ENCODE results near the gene RPN2. TPM values are rescaled to one million over a fixed set of nuclear protein-coding genes. Genes with fewer than 3 reads are reported as not detected.
A peak's percentile ranks its signal among the peaks of the same experiment; 100 is the strongest.

The RPN2 gene
- total RNA-seq, 4 donors from 2014 or later = 74.4 to 161 (median 107) TPM

DNA sequence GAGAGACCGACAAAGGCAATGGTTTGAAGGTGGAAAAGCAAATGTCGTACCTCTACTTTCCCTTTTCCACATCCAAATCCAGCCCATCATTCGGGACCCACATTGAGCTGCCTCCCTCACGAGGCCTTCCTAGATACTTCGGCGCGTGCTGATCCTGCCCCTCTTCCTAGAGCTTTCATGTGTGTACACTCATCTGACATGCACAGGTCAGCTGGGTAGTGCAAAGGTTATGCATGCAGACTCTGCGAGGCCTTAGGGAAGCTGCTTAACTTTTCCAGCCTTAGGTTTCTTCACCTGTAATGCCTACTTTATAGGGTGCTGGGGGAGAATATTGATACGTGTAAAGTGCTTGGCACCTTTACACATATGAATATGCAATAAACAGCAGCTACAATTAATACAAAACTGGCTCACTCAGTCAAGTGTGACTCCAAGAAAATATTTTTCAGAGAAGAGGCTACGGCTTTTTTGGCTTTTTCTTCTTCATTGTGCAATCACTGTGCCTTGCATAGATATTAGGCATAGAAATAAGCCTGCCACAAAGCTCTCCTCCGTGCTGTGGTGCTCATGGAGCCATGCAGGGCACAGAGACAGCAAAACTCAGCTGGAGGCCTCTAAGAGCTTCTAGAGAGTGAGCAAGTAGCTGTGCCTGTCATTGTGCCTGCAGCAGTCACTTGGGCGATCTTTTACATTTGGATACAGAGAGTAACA lies 106.7 kb downstream of the RPN2 start:
- intact Hi-C loops (cut with DNase I; ENCODE audit: low total_unique reads) = no loop called here
- H3K4me1 ChIP-seq = no peaks in the 10 kb centered on the region
- H3K27ac ChIP-seq = no peak overlapping the region
- H3K4me3 ChIP-seq = no peak overlapping the region
- no peak for DNase-seq
- H3K36me3 ChIP-seq = no peaks in the 10 kb centered on the region
- no peaks in the 10 kb centered on the region for H3K9me3 ChIP-seq
- TF ChIP-seq, protein P1, sequence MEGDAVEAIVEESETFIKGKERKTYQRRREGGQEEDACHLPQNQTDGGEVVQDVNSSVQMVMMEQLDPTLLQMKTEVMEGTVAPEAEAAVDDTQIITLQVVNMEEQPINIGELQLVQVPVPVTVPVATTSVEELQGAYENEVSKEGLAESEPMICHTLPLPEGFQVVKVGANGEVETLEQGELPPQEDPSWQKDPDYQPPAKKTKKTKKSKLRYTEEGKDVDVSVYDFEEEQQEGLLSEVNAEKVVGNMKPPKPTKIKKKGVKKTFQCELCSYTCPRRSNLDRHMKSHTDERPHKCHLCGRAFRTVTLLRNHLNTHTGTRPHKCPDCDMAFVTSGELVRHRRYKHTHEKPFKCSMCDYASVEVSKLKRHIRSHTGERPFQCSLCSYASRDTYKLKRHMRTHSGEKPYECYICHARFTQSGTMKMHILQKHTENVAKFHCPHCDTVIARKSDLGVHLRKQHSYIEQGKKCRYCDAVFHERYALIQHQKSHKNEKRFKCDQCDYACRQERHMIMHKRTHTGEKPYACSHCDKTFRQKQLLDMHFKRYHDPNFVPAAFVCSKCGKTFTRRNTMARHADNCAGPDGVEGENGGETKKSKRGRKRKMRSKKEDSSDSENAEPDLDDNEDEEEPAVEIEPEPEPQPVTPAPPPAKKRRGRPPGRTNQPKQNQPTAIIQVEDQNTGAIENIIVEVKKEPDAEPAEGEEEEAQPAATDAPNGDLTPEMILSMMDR (IDR thresholded peaks at IDR 0.05) = no peak
- TF ChIP-seq POLR2A (IDR thresholded peaks at IDR 0.05) = no peak
- H3K27me3 ChIP-seq = no peaks in the 10 kb centered on the region

DNA sequence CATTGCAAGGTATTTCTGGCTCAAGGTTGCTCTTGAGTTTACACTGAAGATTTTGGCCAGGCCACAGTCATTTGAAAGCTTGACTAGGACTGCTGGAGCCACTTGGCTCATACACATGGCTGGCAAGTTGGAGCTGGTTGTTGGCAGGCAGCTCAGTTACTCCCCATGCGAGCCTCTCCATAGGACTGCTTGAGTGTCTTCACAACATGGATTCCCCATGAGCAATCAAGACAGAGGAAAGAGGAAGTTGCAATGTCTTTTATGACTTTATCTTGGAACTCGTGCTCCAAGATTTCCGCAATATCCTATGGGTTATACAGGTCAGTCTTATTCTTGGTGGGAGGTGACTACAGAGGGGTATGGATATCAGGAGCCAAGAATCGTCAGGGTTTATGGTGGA lies 109.0 kb downstream of the RPN2 start:
- Histone ChIP-seq H3K9me3 (no peaks in the 10 kb centered on the region), H3K4me1 (no peaks in the 10 kb centered on the region), H3K27me3 (no peaks in the 10 kb centered on the region), H3K36me3 (no peaks in the 10 kb centered on the region), H3K4me3 (no peak overlapping the region), H3K27ac (no peak overlapping the region)
- no peak for DNase-seq
- intact Hi-C loops (cut with DNase I; ENCODE audit: low total_unique reads) = no loop called here
- TF ChIP-seq, protein P1 (IDR thresholded peaks at IDR 0.05) = no peak
- TF ChIP-seq POLR2A (IDR thresholded peaks at IDR 0.05) = no peak

DNA sequence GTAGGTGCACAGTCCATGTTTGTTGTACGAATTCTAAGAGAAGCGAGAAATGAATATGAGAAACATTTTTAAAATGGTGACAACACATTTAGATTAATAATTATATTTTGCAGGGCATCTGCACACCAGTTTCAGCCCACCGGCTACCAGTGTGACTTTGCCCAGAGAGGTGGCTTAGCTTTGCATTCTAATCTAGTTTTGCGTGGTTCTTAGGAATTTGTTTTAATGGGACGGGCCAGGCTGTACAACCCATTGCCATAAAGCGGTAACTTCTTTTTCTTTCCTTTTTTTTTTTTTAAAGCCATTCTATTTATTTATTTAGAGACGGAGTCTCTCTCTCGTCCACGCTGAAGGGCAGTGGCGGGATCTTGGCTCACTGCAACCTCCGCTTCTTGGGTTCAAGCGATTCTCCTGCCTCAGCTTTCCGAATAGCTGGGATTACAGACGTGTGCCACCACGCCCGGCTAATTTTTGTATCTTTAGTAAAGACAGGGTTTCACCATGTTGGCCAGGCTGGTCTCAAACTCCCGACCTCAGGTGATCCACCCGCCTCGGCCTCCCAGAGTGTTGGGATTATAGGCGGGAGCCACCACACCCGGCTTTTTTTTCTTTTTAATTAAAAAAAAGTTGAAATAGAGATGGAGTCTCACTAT lies 111.2 kb downstream of the RPN2 start:
- TF ChIP-seq POLR2A (IDR thresholded peaks at IDR 0.05) = no peak
- TF ChIP-seq, protein P1 (IDR thresholded peaks at IDR 0.05) = no peak
- no peak for DNase-seq
- H3K9me3 ChIP-seq = no peaks in the 10 kb centered on the region
- peak overlapping the region; percentile 94 to 96 for H3K4me3 ChIP-seq
- H3K4me1 ChIP-seq = peaks cover 0 to 2% of the 10 kb centered on the region in 2 donors
- intact Hi-C loops (cut with DNase I; ENCODE audit: low total_unique reads) = no loop called here
- H3K36me3 ChIP-seq = no peaks in the 10 kb centered on the region
- peak overlapping the region; percentile 95 to 96 for H3K27ac ChIP-seq
- no peaks in the 10 kb centered on the region for H3K27me3 ChIP-seq

Other genes starting within 250 kb of the RPN2 start
- 100 to 1,000 TPM in 3 of 4 donors, 10 to 100 TPM in 1; 76.8 to 172 (median 104) TPM for gene SAMHD1, start 227.6 kb upstream of the RPN2 start, total RNA-seq
- 10 to 100 TPM in 3 of 4 donors, under 1 TPM in 1; 0.51 to 28.1 (median 12.0) TPM for gene RBL1, start 83.3 kb upstream of the RPN2 start, total RNA-seq
- gene MROH8, start 218 bp downstream of the RPN2 start, total RNA-seq = 10 to 100 TPM in 1 of 4 donors, 1 to 10 TPM in 3; 4.4 to 14.1 (median 6.2) TPM
- not detected for gene GHRH, start 82.5 kb downstream of the RPN2 start, total RNA-seq
- 10 to 100 TPM; 33.8 to 78.3 (median 43.5) TPM for gene MANBAL, start 110.3 kb downstream of the RPN2 start, total RNA-seq
- 100 to 1,000 TPM in 1 of 4 donors, 10 to 100 TPM in 3; 25.0 to 110 (median 34.1) TPM for gene SRC, start 166.8 kb downstream of the RPN2 start, total RNA-seq

Data from uterus (tissue), 4 donors.